CD4-positive, alpha-beta T cell treated with Interleukin-4 for 4 hours (primary cell): ENCODE measurements around the gene TARBP1.
"Not testable (repeated sequence)": the region's sequence is repeated elsewhere in the genome, so short reads cannot be mapped to it uniquely, and the experiment has no call there.

Experiments used
- DNase-seq: peaks from one replicate; pipeline ENCODE4 v3.0.0-alpha.2; 2020

TARBP1 gene

DNA sequence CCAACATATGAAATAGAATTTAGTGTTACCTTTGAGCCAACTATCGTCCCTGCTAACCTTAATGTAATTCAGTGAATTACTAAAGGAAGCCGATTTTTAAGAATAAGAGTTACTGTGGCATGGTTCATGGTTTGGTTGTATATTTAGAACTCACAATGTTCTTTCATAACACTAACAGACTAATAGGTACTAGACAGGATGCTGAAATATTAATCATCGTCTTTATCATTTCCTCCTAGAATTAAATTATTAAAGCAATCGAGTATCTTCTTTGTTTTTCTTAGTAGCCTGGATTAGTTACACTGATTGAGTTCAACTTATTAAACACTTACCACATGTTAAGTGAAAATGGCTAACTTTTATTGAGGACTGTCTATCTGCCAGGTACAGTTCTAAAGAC is 47.7 kb downstream of the TARBP1 start:
- DNase-seq, result no peak

DNA sequence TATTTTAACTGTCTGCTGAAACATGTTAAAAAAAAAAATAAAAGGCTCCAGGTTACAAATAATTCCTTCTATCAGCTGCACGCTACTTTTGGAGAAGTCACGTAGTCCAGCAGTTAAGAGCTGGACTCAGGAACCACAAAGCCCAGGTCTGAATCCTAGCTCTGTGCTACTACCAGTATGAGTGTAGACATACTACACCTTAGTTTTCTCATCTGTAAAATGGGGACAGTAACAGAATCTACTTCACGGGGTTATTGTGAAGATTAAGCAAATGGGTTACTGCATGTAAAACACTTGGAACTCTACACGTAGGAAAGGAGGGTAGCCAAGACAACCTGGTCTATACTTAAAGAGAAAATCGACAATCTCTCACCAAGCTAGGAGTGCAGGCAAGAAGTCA is 48.3 kb downstream of the TARBP1 start:
- no peak for DNase-seq

DNA sequence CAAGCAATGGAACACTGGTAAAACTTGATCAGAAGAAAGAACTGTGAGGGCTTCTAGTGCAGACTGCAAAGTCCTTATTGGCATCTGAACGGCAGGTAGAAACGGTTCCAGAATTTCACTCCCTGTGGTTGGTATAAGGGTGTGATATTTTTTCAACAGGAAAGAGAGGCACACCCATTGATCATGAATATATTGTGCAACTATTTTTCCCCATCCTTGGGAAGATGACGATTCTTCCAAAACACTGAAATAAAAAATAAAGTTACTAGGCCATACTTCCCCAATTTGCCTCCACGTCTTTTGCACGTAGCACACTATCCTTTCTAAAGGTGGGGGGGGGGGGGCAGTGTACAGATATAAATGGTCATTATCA is 49.6 kb downstream of the TARBP1 start:
- DNase-seq, result no peak

DNA sequence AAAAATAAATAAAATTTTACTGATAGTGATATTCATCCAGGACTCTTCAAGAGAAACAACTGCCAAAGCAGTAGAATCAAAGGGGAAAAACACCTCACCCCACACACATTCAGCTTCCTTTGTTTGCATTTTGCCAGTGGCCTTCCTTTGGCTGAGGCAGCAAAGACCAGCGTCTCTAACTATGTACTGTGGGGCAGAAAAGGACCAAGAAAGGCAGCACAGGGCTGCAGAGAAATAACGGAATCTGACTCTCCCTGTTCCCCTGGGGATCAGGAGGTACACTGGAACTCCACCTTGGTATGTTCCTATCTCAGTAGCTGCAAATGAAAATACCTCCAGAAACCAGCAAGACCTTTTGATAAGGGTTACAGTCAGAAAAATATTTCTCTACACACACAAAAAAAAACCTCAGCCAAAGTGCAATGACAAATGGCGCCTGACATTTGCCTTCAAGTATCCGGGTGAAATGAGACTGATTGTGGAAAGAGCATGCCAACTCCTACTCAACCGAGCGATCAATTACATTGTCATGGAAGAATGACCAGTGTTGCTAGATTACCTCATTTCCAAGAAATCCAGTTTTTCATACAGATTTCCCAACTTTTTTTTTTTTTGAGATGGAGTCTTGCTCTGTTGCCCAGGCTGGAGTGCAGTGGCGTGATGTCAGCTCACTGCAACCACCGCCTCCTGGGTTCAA is 50.9 kb downstream of the TARBP1 start:
- no peak for DNase-seq

DNA sequence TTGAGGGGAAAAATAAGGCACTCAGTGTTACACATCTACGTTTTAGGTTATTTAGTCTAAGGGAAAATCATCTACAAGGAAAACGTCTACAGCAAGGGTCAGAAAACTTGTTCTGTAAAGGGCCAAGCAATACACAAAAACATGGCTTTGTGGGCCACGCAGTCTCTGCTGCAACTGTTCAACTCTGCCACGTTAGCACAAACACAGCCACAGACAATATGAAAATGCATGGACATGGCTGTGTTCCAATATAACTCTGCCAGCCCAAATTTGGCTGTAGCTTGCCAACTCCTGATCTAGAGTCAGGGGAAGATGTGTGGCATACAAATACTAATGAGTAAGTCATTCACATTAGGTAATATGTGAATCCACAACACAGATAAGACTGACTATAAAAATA is 65.0 kb downstream of the TARBP1 start:
- DNase-seq, result no peak

DNA sequence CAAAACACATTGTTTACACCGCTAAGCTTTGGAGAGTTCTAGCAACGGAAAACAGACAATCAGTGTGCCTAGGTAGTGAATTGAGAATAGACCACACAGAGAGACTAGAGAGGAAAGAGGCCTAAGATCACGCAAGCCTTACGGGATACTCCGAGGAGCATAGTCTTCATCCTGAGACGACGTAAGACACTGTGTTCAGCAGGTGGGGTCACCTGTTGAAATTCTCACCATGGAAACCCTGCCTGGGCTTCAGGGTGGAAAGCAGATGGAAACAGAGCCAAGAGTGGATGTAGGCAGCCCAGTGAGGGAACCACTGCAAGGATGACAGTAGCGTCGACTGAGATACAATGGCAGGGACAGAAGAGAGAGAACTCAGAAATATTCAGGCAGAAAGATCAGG is 65.5 kb downstream of the TARBP1 start:
- no peak for DNase-seq

DNA sequence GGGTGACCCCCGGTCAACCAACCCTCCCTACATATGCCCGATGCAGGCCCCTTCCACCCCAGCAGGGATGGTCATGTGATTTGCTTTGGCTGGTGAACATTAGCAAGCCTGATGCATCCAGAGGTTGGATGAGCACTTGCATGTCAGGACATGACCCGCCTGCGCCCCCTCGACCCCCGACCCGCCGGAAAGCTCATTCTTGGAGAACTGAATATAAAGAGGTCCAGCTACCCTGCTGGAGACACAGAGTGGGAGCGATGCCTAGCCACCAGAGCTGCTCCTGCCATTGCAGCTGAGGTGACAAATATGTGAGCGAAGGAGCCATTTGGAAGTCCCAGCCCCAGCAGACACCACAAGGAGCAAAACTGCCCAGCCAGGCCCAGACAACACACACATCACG is 66.1 kb downstream of the TARBP1 start:
- DNase-seq, result no peak

DNA sequence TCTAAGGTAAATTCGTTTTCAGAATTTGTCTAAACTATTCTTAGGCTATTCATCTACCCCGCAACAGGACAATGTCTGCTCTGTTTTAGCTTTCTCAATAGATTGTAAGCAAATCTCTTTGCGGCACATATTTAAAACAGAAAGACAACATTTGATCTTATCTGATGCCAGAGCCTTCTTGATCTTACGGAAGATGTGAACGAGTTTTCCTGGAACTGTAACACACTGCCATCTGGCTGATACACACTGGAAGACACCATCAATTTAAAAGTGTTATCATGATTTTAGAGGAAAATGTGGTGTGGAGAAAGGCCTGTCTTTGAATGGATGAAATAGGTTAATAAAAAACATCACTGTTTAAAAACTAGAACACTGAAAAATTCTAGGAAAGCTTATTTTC is 69.7 kb downstream of the TARBP1 start:
- peak; percentile 69 for DNase-seq

DNA sequence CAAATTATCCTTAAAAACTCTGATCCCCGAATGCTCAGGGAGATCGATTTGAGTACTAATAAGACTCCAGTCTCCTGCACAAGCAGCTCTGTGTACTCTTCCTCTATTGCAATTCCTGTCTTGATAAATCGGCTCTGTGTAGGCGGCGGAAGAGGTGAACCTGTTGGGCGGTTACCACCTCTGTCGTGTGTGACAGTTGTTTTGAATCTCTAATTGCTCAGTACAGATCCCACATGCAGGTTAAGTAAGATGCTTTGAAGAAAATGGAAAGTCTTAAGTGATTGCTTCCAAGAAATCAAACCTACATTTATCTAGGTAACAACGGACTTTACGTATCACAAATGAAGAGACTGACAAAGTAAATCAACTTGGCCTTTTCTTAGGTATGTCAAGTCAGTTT is 70.2 kb downstream of the TARBP1 start:
- peak; percentile 76 for DNase-seq

DNA sequence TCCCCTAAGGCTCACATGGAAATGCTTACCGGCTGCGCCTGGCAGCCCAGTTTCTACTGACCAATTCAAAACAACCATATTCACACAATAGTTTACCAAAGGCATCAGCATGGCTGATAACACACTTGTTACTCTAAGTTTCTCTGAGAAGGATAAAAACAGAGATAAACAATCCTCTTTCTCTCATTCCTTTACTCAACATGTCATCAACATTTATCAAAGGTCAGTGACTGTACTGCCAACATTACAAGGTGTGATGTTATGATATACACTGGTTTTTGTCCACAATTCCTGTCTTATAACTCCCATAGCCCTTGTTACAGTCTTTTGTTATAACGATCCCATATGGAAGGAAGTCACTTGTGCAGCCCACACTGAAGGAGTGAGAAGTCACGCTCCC is 72.1 kb downstream of the TARBP1 start:
- DNase-seq, result no peak

DNA sequence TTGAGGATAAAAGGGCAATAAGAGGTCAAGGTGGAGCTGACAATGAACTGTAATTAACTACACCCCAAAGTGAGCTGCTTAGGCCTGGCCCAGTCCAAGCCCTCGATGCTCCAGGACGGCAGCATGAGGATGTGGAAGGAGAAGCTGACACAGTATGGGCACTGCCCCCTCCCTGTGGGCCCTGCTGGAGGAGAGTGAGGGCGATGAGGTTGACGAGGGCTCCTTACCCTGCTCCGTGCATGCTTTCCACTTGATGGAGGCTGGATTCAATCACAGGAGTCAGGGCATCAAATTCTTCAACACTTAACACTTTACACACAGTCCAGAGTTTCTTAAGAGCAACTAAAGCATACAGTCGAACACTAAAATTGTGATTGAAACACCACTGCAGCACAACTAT is 73.3 kb downstream of the TARBP1 start:
- DNase-seq, result no peak

DNA sequence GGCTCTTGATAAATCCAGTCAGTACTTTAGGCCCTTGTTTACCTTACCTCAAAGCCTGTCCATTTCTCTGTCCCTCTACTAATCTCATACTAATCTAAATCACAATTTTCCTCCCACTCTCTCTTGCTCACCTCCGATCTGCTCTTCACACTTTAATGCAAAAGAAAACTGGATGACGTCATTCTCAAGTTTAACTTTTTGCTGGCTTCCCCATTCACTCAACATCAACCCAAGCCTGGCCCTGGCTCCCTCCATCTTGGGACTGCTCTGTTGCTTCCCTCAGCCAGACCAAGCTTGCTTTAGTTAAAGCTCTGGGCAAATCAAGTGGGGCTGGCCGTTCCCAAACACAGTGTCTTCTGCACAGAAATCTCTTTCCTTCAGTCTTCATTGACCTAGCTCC is 76.0 kb downstream of the TARBP1 start:
- no peak for DNase-seq

DNA sequence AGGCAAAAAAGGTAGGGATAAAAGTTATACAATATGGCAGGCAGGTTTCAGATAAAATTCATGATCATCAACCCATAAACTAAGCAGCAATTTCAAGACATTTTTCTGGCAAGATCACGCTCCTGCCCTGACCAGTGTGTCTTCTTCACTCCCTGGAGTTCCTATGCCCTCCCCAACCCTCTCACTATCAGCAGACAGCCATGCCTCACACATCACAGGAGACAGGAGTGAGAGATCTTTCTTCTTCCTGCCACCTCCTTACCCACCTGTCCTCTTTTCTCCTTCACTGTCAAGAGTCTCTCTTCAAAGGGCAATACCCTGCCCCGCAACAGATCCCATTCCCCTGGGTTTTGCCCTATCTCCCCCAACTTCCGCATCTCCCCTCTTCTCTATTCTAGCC is 77.3 kb downstream of the TARBP1 start:
- no peak for DNase-seq

DNA sequence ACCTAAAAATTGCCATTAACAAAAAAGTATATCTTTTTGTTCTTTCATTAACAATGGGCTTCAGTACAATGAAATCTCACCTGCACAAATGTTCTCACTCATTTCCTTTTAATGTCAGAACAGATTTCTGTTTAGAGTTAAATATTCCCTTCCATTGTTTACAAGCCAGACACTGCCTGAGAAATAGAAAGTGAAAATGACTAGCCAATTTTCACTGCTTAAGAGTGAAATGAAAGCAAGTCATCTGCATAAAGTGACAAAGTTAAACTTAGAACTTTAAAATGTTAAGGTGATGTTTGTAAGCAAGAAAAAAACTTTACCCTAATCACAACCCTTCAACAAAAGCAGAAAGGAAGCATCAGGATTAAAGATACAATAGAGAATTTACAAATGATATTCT is 78.2 kb downstream of the TARBP1 start:
- peak; percentile 55 for DNase-seq

DNA sequence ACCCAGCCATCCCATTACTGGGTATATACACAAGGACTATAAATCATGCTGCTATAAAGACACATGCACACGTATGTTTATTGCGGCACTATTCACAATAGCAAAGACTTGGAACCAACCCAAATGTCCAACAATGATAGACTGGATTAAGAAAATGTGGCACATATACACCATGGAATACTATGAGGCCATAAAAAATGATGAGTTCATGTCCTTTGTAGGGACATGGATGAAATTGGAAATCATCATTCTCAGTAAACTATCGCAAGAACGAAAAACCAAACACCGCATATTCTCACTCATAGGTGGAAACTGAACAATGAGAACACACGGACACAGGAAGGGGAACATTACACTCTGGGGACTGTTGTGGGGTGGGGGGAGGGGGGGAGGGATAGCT is 79.5 kb downstream of the TARBP1 start:
- not testable (repeated sequence) for DNase-seq

DNA sequence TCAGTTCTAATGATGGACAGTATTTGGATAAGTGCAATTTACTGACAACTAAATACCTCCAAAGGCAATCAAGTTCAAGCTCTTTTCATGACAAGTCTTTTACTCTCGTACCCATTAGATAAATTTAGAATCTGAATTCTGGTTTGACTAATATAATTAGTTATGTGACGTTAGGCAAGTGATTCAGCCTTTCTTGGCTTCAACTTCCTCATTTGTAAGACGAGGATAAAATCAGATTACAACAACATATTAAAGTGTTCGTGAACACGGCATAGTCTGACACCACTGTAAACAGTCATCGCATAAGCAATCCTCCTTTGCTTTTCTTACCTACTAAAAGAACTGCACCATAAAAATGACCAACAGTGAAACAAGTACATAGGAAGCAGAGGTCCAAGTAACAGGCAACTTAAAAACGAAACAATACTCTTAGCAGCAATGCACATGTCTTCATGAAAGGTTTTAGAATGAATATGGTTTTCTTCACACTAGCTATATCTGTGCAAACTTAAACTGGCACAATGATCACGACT is 80.1 kb downstream of the TARBP1 start:
- peak; percentile 27 for DNase-seq

DNA sequence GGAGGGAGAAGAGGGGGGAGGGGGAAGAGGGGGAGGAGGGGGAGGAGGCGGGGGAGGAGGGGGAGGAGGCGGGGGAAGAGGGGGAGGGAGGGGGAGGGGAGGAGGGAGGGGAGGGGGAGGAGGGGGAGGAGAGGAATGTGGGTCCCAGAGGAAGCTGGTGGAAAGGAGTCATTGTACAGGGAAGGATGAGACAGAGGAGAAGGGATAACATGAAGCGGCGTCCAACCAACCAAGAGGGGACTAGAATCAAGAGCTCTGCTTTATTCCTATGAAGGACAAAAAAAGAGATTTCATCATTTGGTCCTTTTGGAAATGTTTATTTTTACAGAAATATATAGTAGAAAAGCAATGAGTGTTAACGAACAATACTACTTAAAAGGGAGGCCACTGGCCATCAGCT is 81.2 kb downstream of the TARBP1 start:
- DNase-seq, result no peak

DNA sequence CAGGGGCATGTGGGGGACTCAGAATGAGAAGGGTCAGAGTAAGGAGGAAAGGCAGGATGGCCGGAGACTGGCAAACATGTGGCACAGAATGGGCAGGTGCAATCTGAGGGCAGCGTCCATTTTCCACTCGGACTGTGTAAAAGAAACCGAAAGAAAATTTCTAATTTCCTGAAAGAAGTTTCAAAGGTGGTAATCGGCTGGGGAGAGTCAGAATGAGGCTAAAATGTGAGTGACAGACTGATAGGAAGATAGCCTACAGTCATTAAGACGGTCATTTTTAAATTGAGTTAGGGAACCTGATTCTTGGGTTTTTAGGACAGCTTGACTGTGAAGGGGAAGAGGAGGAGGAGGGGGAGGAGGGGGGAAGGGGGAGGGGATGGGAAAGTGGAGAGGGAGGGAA is 82.1 kb downstream of the TARBP1 start:
- no peak for DNase-seq

DNA sequence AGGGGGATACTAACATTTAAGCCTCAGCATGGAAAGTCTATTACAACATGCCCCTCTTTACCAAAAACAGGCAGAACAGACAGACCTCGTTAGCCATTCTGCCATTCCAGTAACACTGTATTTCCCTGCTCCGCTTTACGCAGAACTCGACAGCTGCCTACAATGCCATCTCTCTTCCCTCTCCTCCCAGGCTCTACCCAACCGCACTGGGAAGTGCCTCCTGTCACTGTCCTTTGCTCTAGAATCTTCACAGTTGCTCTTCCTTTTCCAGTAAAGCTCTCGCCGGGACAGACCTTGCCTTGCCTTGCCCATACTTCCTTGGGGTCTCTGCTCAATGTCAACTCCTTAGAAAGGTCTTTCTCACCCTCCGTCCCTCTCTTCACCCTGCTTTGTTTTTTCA is 82.9 kb downstream of the TARBP1 start:
- DNase-seq, result no peak

DNA sequence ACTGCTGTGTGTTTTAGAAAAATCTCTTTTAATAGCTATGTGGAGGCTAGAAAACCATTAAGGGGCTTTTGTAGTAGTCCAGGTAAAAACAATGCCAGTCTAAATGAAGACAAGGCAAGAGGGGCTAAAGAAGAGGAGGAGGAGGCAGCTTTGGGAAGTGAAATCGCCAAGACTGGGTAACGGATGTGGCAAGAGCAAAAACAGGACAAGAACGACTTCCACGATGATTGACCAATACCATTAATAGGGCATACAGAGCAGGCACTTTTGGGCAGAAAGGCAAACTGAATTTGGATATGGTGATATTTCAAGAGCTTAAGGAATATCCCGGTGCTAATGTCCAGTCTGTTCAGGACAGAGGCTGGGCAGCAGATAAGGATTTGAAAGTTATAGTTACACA is 83.7 kb downstream of the TARBP1 start:
- no peak for DNase-seq

DNA sequence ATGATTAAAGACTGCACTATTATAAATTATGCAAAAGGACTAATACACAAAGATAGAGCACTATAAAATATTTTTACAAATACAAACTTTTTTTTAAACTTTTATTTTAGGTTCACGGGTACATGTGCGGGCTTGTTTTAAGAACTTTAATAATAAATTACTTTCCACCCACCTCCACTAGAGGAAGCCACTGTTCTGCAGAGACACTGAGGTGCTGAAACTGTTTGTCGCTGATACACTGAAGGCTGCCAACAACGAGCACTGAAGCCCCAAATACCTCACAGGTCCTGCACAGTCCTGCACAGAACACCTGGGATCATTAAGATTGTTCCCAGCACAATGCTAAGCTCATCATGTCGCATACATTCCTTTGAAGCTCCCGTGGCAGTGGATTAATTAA is 85.8 kb downstream of the TARBP1 start:
- DNase-seq, result peak; percentile 18

DNA sequence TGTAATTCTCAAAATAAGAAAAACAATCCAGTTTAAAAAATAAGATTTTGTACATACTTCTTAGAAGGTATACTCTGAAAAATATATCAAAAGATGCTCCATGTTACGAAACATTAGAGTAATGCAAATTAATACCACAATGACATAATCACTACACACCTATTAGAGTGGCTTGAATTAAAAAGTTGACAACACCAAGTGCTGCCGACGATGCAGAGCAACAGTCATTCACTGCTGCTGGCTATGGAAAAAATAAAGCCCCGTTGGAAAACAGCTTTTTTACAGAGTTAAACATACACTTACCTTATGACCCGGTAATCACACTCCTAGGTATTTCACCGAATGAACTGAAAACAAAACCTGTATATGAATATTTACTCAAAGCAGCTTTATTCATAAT is 90.9 kb downstream of the TARBP1 start:
- DNase-seq, result no peak

DNA sequence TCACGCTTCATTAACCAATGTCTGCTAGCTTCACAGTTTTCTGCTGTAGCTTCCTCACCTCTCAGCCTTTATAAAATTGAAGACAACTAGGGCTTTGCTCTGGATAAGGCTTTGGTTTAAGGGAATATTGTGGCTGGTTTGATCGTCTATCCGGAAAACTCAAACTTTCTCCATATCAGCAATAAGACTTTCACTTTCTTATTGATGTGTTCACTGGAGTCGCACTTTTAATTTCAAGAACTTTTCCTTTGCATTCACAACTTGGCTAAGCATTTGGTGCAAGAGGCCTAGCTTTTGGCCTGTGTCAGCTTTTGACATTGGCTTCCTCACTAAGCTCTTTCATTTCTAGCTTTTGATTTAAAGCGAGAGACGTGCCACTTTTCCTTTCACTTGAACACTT is 92.9 kb downstream of the TARBP1 start:
- no peak for DNase-seq

DNA sequence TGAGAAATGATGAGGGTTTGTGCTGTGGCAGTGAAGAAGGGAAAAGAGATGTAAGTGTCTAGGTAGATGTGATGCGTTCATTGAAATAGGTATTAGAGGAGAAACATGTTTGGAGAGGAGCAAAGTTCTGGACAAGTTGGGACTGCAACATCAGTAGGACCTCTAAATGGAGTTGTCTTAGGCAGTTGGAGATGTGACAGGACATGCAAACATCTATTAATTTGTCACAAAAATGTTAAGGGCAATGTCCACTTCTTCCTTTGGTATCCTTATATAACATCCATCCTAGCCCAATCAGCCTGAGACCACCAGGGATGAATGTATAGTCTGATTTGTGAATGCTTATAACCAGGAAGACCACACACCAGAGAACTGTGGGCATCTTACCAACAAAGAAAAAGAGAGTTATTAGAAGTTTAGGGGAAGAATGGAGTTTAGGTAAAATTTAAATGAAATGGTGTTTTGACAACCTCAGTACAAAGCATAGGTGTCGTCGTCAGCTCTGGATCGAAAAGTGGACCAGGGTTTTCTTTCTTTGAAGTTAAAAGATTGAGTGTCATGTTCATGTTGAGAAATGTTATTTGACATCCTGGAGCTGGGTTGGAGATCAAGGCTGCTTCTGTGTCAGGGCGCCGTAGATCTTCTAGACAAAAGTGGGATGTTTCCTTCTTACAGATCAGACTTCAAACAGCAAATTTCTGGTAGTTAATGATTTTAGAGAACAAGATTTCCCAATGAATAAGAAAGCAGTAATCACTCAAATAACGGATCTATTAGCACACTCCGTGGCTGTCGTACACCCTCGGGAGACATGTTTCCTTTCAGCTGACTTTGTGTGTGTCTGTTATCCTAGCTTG is 97.1 kb downstream of the TARBP1 start:
- DNase-seq, result no peak
